Activated CD4-positive, alpha-beta memory T cell treated with anti-CD3 and anti-CD28 coated beads for 36 hours (primary cell): ENCODE results near the gene SMTNL2. TPM values are rescaled to one million over a fixed set of nuclear protein-coding genes. Genes with fewer than 3 reads are reported as not detected.
"Not testable (repeated sequence)": the region's sequence is repeated elsewhere in the genome, so short reads cannot be mapped to it uniquely, and the experiment has no call there.

Source experiments
- CTCF ChIA-PET: fragments of 350-600 bp; sonication (Branson Sonifier 250); formaldehyde crosslinking; loops from one replicate; lab custom pipeline; 2021; ENCODE audit warnings: antibody characterized with exemption, inconsistent platforms; lab: Charles Lee
- POLR2A ChIA-PET: fragments of 350-600 bp; sonication (Branson Sonifier 250); formaldehyde crosslinking; loops from one replicate; lab custom pipeline; 2021; ENCODE audit warnings: antibody characterized with exemption; lab: Charles Lee
- DNase-seq: peaks from one replicate; pipeline ENCODE4 v3.0.0-alpha.2; 2020
- H3K27ac Mint-ChIP-seq: one replicate; pipeline ENCODE4 v1.8.0; 2021; ENCODE audit warnings: mixed read lengths
- H3K27me3 Mint-ChIP-seq: one replicate; pipeline ENCODE4 v1.8.0; 2021; ENCODE audit warnings: mixed read lengths
- H3K36me3 Mint-ChIP-seq: one replicate; pipeline ENCODE4 v1.8.0; 2021; ENCODE audit warnings: mixed read lengths
- H3K4me1 Mint-ChIP-seq: one replicate; pipeline ENCODE4 v1.8.0; 2021; ENCODE audit warnings: low read depth, mixed read lengths
- H3K4me3 Mint-ChIP-seq: one replicate; pipeline ENCODE4 v1.8.0; 2021; ENCODE audit warnings: mild to moderate bottlenecking, mixed read lengths
- H3K9me3 Mint-ChIP-seq: one replicate; pipeline ENCODE4 v1.8.0; 2021; ENCODE audit warnings: mixed read lengths
- intact Hi-C: fragments of 100-400 bp; cut with micrococcal nuclease; formaldehyde crosslinking; loops from one replicate; pipeline ENCODE4 v1.15.1; 2023
- total RNA-seq, 2 experiments: library from RNA; stranded (reverse); gene quantifications; one replicate each; pipeline ENCODE4 v1.2.3, GENCODE V29; 2021

SMTNL2 gene
- total RNA-seq, 2 experiments from 2014 or later = not detected

GRCh38 chr17:4632581-4632920 lies 48.2 kb downstream of the SMTNL2 start:
- Mint-ChIP-seq H3K9me3 (peaks cover 4% of the 10 kb centered on the region), H3K27ac (no peak overlapping the region), H3K36me3 (no peaks in the 10 kb centered on the region), H3K27me3 (peaks cover 35% of the 10 kb centered on the region), H3K4me1 (peaks cover 9% of the 10 kb centered on the region), H3K4me3 (no peak overlapping the region)
- CTCF ChIA-PET = interaction anchor here (1.7 kb wide), 1 partner anchor 66 kb away, joined by 5 read pairs; no protein-coding TSS in a partner anchor
- POLR2A ChIA-PET = no interaction called here
- DNase-seq = no peak
- intact Hi-C loops = no loop called here

- peaks cover 40% of the 10 kb centered on the region for H3K27me3 Mint-ChIP-seq
- CTCF ChIA-PET = interaction anchor here (0.6 to 0.9 kb wide), 2 partner anchors 269 to 418 kb away, joined by 3 read pairs; partner anchors contain the start of gene CHRNE
These were observed 49.3 kb downstream of the SMTNL2 start for GRCh38 chr17:4633643-4634042.

GRCh38 chr17:4634976-4635375 lies 50.6 kb downstream of the SMTNL2 start:
- intact Hi-C loops = no loop called here
- H3K4me3 Mint-ChIP-seq = no peak overlapping the region

More at GRCh38 chr17:4633643-4634042, 49.3 kb downstream of the SMTNL2 start:
- DNase-seq = no peak
- H3K36me3 Mint-ChIP-seq = no peaks in the 10 kb centered on the region
- intact Hi-C loops = no loop called here
- H3K27ac Mint-ChIP-seq = no peak overlapping the region
- peaks cover 4% of the 10 kb centered on the region for H3K9me3 Mint-ChIP-seq
- H3K4me3 Mint-ChIP-seq = no peak overlapping the region
- POLR2A ChIA-PET = no interaction called here
- peaks cover 10% of the 10 kb centered on the region for H3K4me1 Mint-ChIP-seq

GRCh38 chr17:4635823-4636375 lies 51.6 kb downstream of the SMTNL2 start:
- H3K27ac Mint-ChIP-seq = no peak overlapping the region
- peaks cover 49% of the 10 kb centered on the region for H3K27me3 Mint-ChIP-seq
- peaks cover 19% of the 10 kb centered on the region for H3K4me1 Mint-ChIP-seq
- H3K9me3 Mint-ChIP-seq = peaks cover 4% of the 10 kb centered on the region
- intact Hi-C loops = no loop called here
- DNase-seq = peak; percentile 30
- no peak overlapping the region for H3K4me3 Mint-ChIP-seq
- ChIA-PET CTCF (interaction anchor here (2.7 kb wide), 1 partner anchor 69 kb away, joined by 8 read pairs; no protein-coding TSS in a partner anchor), POLR2A (no interaction called here)
- H3K36me3 Mint-ChIP-seq = no peaks in the 10 kb centered on the region

More at GRCh38 chr17:4634976-4635375, 50.6 kb downstream of the SMTNL2 start:
- DNase-seq = no peak
- peaks cover 48% of the 10 kb centered on the region for H3K27me3 Mint-ChIP-seq
- H3K27ac Mint-ChIP-seq = no peak overlapping the region
- ChIA-PET POLR2A (no interaction called here), CTCF (interaction anchor here (2.7 kb wide), 1 partner anchor 68 kb away, joined by 8 read pairs; no protein-coding TSS in a partner anchor)
- H3K36me3 Mint-ChIP-seq = no peaks in the 10 kb centered on the region
- peaks cover 16% of the 10 kb centered on the region for H3K4me1 Mint-ChIP-seq
- peaks cover 4% of the 10 kb centered on the region for H3K9me3 Mint-ChIP-seq

GRCh38 chr17:4636474-4637100 lies 52.3 kb downstream of the SMTNL2 start:
- POLR2A ChIA-PET = interaction anchor here (0.6 kb wide), 1 partner anchor 56 kb away, joined by 3 read pairs; no protein-coding TSS in a partner anchor
- peaks cover 21% of the 10 kb centered on the region for H3K4me1 Mint-ChIP-seq
- no peak overlapping the region for H3K27ac Mint-ChIP-seq
- H3K4me3 Mint-ChIP-seq = no peak overlapping the region
- no peak for DNase-seq
- peaks cover 4% of the 10 kb centered on the region for H3K9me3 Mint-ChIP-seq
- peaks cover 56% of the 10 kb centered on the region for H3K27me3 Mint-ChIP-seq
- intact Hi-C loops = no loop called here
- CTCF ChIA-PET = interaction anchor here (2.7 kb wide), 1 partner anchor 70 kb away, joined by 8 read pairs; no protein-coding TSS in a partner anchor
- no peaks in the 10 kb centered on the region for H3K36me3 Mint-ChIP-seq

- intact Hi-C loops, POLR2A ChIA-PET, H3K4me3 Mint-ChIP-seq, H3K9me3 Mint-ChIP-seq, H3K36me3 Mint-ChIP-seq, DNase-seq, H3K27ac Mint-ChIP-seq, CTCF ChIA-PET: not testable (repeated sequence)
- Mint-ChIP-seq H3K27me3 (peaks cover 69% of the 10 kb centered on the region), H3K4me1 (peaks cover 24% of the 10 kb centered on the region)
These were observed 54.4 kb downstream of the SMTNL2 start for GRCh38 chr17:4638766-4639165.

GRCh38 chr17:4639301-4640059 lies 55.2 kb downstream of the SMTNL2 start:
- H3K9me3 Mint-ChIP-seq, H3K27ac Mint-ChIP-seq, intact Hi-C loops, CTCF ChIA-PET, H3K36me3 Mint-ChIP-seq, POLR2A ChIA-PET: not testable (repeated sequence)
- peak; percentile 63 for DNase-seq
- Mint-ChIP-seq H3K4me3 (peak overlapping the region; percentile 39), H3K4me1 (peaks cover 24% of the 10 kb centered on the region), H3K27me3 (peaks cover 71% of the 10 kb centered on the region)

GRCh38 chr17:4640569-4641188 lies 56.4 kb downstream of the SMTNL2 start:
- Mint-ChIP-seq H3K4me1 (peaks cover 24% of the 10 kb centered on the region), H3K4me3 (peak overlapping the region; percentile 8), H3K27me3 (peaks cover 72% of the 10 kb centered on the region)
- CTCF ChIA-PET = interaction anchor here (2.0 kb wide), 1 partner anchor 74 kb away, joined by 6 read pairs; no protein-coding TSS in a partner anchor
- intact Hi-C loops, H3K27ac Mint-ChIP-seq, H3K9me3 Mint-ChIP-seq, POLR2A ChIA-PET, H3K36me3 Mint-ChIP-seq: not testable (repeated sequence)
- DNase-seq = peak; percentile 71

GRCh38 chr17:4641297-4642195 lies 57.2 kb downstream of the SMTNL2 start, which contains the start of gene ALOX15:
ALOX15 (minus strand) TSS chr17:4641678; CDS start chr17:4641651, 27 bp downstream.
- H3K9me3 Mint-ChIP-seq = no peaks in the 10 kb centered on the region
- POLR2A ChIA-PET = no interaction called here
- H3K27me3 Mint-ChIP-seq = peaks cover 66% of the 10 kb centered on the region
- DNase-seq = no peak
- no peaks in the 10 kb centered on the region for H3K36me3 Mint-ChIP-seq
- intact Hi-C loops = no loop called here
- peaks cover 17% of the 10 kb centered on the region for H3K4me1 Mint-ChIP-seq
- no peak within 1 kb of the TSS for H3K27ac Mint-ChIP-seq
- H3K4me3 Mint-ChIP-seq = peak within 1 kb of the TSS; percentile 8
- CTCF ChIA-PET = interaction anchor here (2.0 kb wide), 1 partner anchor 75 kb away, joined by 6 read pairs; no protein-coding TSS in a partner anchor

- H3K36me3 Mint-ChIP-seq = no peaks in the 10 kb centered on the region
- intact Hi-C loops = no loop called here
- no peak for DNase-seq
- H3K4me1 Mint-ChIP-seq = peaks cover 15% of the 10 kb centered on the region
- no peak overlapping the region for H3K4me3 Mint-ChIP-seq
- ChIA-PET POLR2A (no interaction called here), CTCF (interaction anchor here (2.0 kb wide), 1 partner anchor 75 kb away, joined by 6 read pairs; no protein-coding TSS in a partner anchor)
- peaks cover 59% of the 10 kb centered on the region for H3K27me3 Mint-ChIP-seq
- no peaks in the 10 kb centered on the region for H3K9me3 Mint-ChIP-seq
- no peak overlapping the region for H3K27ac Mint-ChIP-seq
These were observed 58.0 kb downstream of the SMTNL2 start for GRCh38 chr17:4642286-4642685.

- Mint-ChIP-seq H3K27ac (no peak overlapping the region), H3K4me3 (no peak overlapping the region), H3K27me3 (peaks cover 55% of the 10 kb centered on the region), H3K36me3 (no peaks in the 10 kb centered on the region), H3K4me1 (peaks cover 14% of the 10 kb centered on the region), H3K9me3 (no peaks in the 10 kb centered on the region)
- intact Hi-C loops = no loop called here
- ChIA-PET POLR2A (no interaction called here), CTCF (no interaction called here)
- no peak for DNase-seq
These were observed 59.3 kb downstream of the SMTNL2 start for GRCh38 chr17:4643676-4644075.
